ENCODE data around the gene KLHDC7B.

- TF ChIP-seq POLR2AphosphoS5 (IDR thresholded peaks at IDR 0.05; ENCODE audit: low read depth, low read length) (no peak), POLR2A (IDR thresholded peaks at IDR 0.05; ENCODE audit: low read depth, low read length) (no peak), TAF1 (IDR thresholded peaks at IDR 0.05; ENCODE audit: low read depth, low read length) (no peak)
Measured at GRCh38 chr22:50530580-50530876, 15.2 kb upstream of the KLHDC7B start.
